PC-9 (cell line): ENCODE data around the gene E2F1.

Source experiments
- EZH2 ChIP-seq: fragments of 200-600 bp; sonication (generic); IDR thresholded peaks from 2 replicates; pipeline ENCODE4 v1.8.0; 2017; ENCODE audit warnings: antibody characterized with exemption, low read depth
- TF ChIP-seq, protein P1 (sequence below): fragments of 200-600 bp; sonication (generic); conservative IDR thresholded peaks from 2 replicates; pipeline ENCODE4 v1.6.1; 2017; ENCODE audit warnings: mixed run types, antibody characterized with exemption, mild to moderate bottlenecking, moderate library complexity

DNA sequence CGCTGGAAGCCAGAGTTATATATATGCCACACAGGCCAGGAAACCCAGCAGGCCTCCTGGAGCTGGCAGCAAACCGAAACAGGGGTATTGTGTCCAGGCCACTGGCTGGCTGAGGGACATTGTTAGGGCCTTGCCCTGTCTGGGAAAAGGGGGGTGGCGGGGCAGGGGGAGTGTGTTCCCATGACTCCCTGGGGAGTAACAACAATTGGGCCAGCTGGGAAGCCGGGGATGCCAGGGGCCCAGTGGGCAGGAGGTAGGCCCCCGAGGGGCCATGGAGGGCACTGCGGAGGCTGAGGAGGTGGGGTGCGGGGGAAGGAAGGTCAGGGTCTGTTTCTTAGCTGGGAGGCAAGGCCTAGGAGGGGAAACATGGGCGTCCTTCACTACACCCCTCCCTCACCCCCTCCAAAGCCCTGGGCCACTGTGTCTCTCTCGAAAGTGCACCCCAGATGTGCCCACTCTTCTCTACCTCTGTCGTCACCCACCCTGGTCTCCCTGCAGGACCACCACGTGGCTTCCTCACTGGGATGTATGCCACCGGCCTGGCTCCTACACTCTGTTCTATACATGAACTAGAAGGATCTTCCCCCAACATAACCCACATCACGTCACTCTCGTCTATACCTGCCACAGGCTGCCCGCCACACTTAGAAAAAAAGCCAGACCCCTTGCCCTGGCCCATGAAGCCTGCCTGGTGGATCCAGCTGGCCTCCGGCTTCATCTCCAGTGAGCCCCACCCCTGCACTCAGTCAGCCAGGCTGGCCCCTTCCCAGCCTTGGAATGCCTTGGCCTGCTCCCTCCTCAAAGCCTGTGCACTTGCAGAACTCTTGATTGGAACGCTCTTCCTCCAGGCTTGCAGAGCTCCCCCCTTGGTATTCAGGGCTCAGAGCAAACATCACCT, 7.8 kb upstream of the E2F1 start:
- TF ChIP-seq EZH2 = no peak
- TF ChIP-seq, protein P1, sequence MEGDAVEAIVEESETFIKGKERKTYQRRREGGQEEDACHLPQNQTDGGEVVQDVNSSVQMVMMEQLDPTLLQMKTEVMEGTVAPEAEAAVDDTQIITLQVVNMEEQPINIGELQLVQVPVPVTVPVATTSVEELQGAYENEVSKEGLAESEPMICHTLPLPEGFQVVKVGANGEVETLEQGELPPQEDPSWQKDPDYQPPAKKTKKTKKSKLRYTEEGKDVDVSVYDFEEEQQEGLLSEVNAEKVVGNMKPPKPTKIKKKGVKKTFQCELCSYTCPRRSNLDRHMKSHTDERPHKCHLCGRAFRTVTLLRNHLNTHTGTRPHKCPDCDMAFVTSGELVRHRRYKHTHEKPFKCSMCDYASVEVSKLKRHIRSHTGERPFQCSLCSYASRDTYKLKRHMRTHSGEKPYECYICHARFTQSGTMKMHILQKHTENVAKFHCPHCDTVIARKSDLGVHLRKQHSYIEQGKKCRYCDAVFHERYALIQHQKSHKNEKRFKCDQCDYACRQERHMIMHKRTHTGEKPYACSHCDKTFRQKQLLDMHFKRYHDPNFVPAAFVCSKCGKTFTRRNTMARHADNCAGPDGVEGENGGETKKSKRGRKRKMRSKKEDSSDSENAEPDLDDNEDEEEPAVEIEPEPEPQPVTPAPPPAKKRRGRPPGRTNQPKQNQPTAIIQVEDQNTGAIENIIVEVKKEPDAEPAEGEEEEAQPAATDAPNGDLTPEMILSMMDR = no peak
